Measurements from ENCODE around the gene AGBL1.

DNA sequence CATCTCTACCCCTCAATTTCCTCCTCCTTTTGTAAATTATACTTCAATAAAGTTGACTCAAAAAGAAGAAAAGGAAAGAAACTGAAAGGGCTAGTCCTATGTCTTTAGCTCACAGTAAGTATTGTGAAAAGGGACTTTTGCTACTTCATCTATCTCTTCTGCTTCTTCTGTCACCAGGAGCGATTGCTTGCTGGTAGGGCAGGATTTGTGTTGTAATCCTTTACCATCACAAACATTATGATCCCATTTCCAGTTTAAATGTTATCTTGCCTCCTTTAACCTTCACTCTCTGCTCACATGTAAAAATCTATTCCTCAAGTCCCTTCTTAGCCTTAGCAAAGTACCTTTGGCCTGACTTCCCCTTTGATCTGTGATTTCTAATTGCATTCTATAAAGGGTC is 537.1 kb downstream of the AGBL1 start:
- TF ChIP-seq EZH2 (IDR thresholded peaks at IDR 0.05; ENCODE audit: borderline replicate concordance, low read depth, low read length, severe bottlenecking) (no peak), POLR2A (IDR thresholded peaks at IDR 0.05; ENCODE audit: low read depth, low read length) (no peak), POLR2AphosphoS5 (IDR thresholded peaks at IDR 0.05; ENCODE audit: insufficient read depth, low read depth, low read length) (no peak), GATA2 (IDR thresholded peaks at IDR 0.05; ENCODE audit: insufficient read depth, insufficient read length, low read depth, low read length) (no peak)
- TF ChIP-seq, protein P1, sequence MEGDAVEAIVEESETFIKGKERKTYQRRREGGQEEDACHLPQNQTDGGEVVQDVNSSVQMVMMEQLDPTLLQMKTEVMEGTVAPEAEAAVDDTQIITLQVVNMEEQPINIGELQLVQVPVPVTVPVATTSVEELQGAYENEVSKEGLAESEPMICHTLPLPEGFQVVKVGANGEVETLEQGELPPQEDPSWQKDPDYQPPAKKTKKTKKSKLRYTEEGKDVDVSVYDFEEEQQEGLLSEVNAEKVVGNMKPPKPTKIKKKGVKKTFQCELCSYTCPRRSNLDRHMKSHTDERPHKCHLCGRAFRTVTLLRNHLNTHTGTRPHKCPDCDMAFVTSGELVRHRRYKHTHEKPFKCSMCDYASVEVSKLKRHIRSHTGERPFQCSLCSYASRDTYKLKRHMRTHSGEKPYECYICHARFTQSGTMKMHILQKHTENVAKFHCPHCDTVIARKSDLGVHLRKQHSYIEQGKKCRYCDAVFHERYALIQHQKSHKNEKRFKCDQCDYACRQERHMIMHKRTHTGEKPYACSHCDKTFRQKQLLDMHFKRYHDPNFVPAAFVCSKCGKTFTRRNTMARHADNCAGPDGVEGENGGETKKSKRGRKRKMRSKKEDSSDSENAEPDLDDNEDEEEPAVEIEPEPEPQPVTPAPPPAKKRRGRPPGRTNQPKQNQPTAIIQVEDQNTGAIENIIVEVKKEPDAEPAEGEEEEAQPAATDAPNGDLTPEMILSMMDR (IDR thresholded peaks at IDR 0.05; ENCODE audit: extremely low read depth in 1 of 2, insufficient read depth in 1 of 2, low read depth in 1 of 2, low read length in 2 of 2), result no peak
- TF ChIP-seq, protein P2, sequence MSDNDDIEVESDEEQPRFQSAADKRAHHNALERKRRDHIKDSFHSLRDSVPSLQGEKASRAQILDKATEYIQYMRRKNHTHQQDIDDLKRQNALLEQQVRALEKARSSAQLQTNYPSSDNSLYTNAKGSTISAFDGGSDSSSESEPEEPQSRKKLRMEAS (IDR thresholded peaks at IDR 0.05; ENCODE audit: insufficient read depth, insufficient read length), result no peak

Data from endothelial cell of umbilical vein (primary cell).